H9 (cell line): ENCODE results near the gene POLR2L. TPM values are rescaled to one million over a fixed set of nuclear protein-coding genes. Genes with fewer than 3 reads are reported as not detected.

ENCODE experiments used
- DNase-seq: peaks from one replicate; pipeline ENCODE4 v3.0.0-alpha.2; 2017
- H2AFZ ChIP-seq: one replicate; pipeline ENCODE4 v1.6.1; 2013; ENCODE audit warnings: mild to moderate bottlenecking, low read length, control low read depth, moderate library complexity
- H2AK5ac ChIP-seq: 2 replicates; pipeline ENCODE4 v1.6.1; 2013; ENCODE audit warnings: low read length, control low read depth, mixed read lengths; ENCODE audit not compliant: insufficient read length
- H2BK120ac ChIP-seq: one replicate; pipeline ENCODE4 v1.6.1; 2013; ENCODE audit warnings: low read depth, mild to moderate bottlenecking, low read length, control low read depth, inconsistent platforms; ENCODE audit not compliant: poor library complexity, severe bottlenecking
- H2BK12ac ChIP-seq: 2 replicates; pipeline ENCODE4 v1.6.1; 2013; ENCODE audit warnings: low read length, control low read depth, mixed read lengths, low read depth; ENCODE audit not compliant: insufficient read length
- H2BK15ac ChIP-seq: 2 replicates; pipeline ENCODE4 v1.6.1; 2013; ENCODE audit warnings: low read depth, low read length, control low read depth
- H2BK20ac ChIP-seq: one replicate; pipeline ENCODE4 v1.6.1; 2013; ENCODE audit warnings: low read depth, mild to moderate bottlenecking, low read length, control low read depth, inconsistent platforms; ENCODE audit not compliant: poor library complexity, severe bottlenecking
- H2BK5ac ChIP-seq: 2 replicates; pipeline ENCODE4 v1.6.1; 2013; ENCODE audit warnings: low read length, control low read depth, mixed read lengths; ENCODE audit not compliant: insufficient read length
- H3K14ac ChIP-seq: 2 replicates; pipeline ENCODE4 v1.6.1; 2013; ENCODE audit warnings: low read length, control low read depth; ENCODE audit not compliant: insufficient read depth
- H3K18ac ChIP-seq: 2 replicates; pipeline ENCODE4 v1.6.1; 2013; ENCODE audit warnings: low read depth, mild to moderate bottlenecking, mixed read lengths, low read length, control low read depth; ENCODE audit not compliant: insufficient read length
- H3K23ac ChIP-seq: 2 replicates; pipeline ENCODE4 v1.6.1; 2013; ENCODE audit warnings: low read length, control low read depth, mixed read lengths, low read depth; ENCODE audit not compliant: insufficient read length
- H3K23me2 ChIP-seq: 2 replicates; pipeline ENCODE4 v1.6.1; 2013; ENCODE audit warnings: low read depth, mild to moderate bottlenecking, mixed read lengths, low read length, control low read depth; ENCODE audit not compliant: insufficient read length, poor library complexity, severe bottlenecking
- H3K27ac ChIP-seq: 2 replicates; pipeline ENCODE4 v1.5.1; 2013; ENCODE audit warnings: low read length, control low read depth, mixed read lengths, low read depth; ENCODE audit not compliant: insufficient read length
- H3K27me3 ChIP-seq: 2 replicates; pipeline ENCODE4 v1.6.1; 2013; ENCODE audit warnings: low read length, control low read depth, inconsistent platforms; ENCODE audit not compliant: insufficient read depth
- H3K4ac ChIP-seq: 2 replicates; pipeline ENCODE4 v1.6.1; 2013; ENCODE audit warnings: low read depth, mild to moderate bottlenecking, control low read depth, inconsistent platforms, low read length, moderate library complexity
- H3K4me1 ChIP-seq: 2 replicates; pipeline ENCODE4 v1.6.1; 2013; ENCODE audit warnings: low read length, control low read depth, inconsistent platforms; ENCODE audit not compliant: insufficient read depth
- H3K4me2 ChIP-seq: 2 replicates; pipeline ENCODE4 v1.6.1; 2013; ENCODE audit warnings: low read length, control low read depth, mixed read lengths; ENCODE audit not compliant: insufficient read length, insufficient read depth
- H3K56ac ChIP-seq: 2 replicates; pipeline ENCODE4 v1.6.1; 2013; ENCODE audit warnings: low read depth, mild to moderate bottlenecking, mixed read lengths, low read length, control low read depth; ENCODE audit not compliant: insufficient read length
- H3K79me1 ChIP-seq: 2 replicates; pipeline ENCODE4 v1.6.1; 2013; ENCODE audit warnings: low read depth, mild to moderate bottlenecking, moderate library complexity, low read length, control low read depth, inconsistent platforms; ENCODE audit not compliant: insufficient read depth, poor library complexity, severe bottlenecking
- H3K79me2 ChIP-seq: 2 replicates; pipeline ENCODE4 v1.6.1; 2013; ENCODE audit warnings: low read length, control low read depth, inconsistent platforms; ENCODE audit not compliant: insufficient read depth
- H3K9ac ChIP-seq: 2 replicates; pipeline ENCODE4 v1.6.1; 2013; ENCODE audit warnings: low read length, control low read depth, mixed read lengths; ENCODE audit not compliant: insufficient read length; ENCODE audit errors: extremely low read depth
- H3K9me3 ChIP-seq: one replicate; pipeline ENCODE4 v1.6.1; 2013; ENCODE audit warnings: low read depth, low read length, inconsistent platforms; ENCODE audit not compliant: control insufficient read depth
- H3T11ph ChIP-seq: one replicate; pipeline ENCODE4 v1.6.1; 2013; ENCODE audit warnings: mild to moderate bottlenecking, low read length, control low read depth, inconsistent platforms
- H4K20me1 ChIP-seq: one replicate; pipeline ENCODE4 v1.6.1; 2013; ENCODE audit not compliant: control insufficient read depth, insufficient read length, insufficient read depth
- H4K5ac ChIP-seq: 2 replicates; pipeline ENCODE4 v1.6.1; 2013; ENCODE audit warnings: low read depth, mild to moderate bottlenecking, mixed read lengths, low read length, control low read depth; ENCODE audit not compliant: insufficient read length
- H4K8ac ChIP-seq: replicated peaks from 2 replicates; pipeline ENCODE4 v1.6.1; 2013; ENCODE audit warnings: low read length, control low read depth, mixed read lengths, low read depth; ENCODE audit not compliant: insufficient read length
- H4K91ac ChIP-seq: 2 replicates; pipeline ENCODE4 v1.6.1; 2013; ENCODE audit warnings: low read depth, mild to moderate bottlenecking, moderate library complexity, mixed read lengths, low read length, control low read depth; ENCODE audit not compliant: insufficient read length
- H3K27ac Mint-ChIP-seq, 3 experiments: 2 replicates in 2 of 3; 3 replicates in 1 of 3; pipeline ENCODE4 v1.8.0; 2020 to 2021; ENCODE audit warnings: mixed read lengths in 3 of 3, mild to moderate bottlenecking in 1 of 3, moderate library complexity in 1 of 3
- H3K27me3 Mint-ChIP-seq: 2 replicates; pipeline ENCODE4 v1.8.0; 2021; ENCODE audit warnings: low read depth, mild to moderate bottlenecking, moderate library complexity, mixed read lengths
- H3K36me3 Mint-ChIP-seq, 3 experiments: 2 replicates in 2 of 3; 3 replicates in 1 of 3; pipeline ENCODE4 v1.8.0; 2020 to 2021; ENCODE audit warnings: low read depth in 3 of 3, mixed read lengths in 3 of 3; ENCODE audit not compliant: insufficient read depth in 1 of 3
- H3K4me1 Mint-ChIP-seq, 2 experiments: 2 replicates each; pipeline ENCODE4 v1.8.0; 2020; ENCODE audit warnings: mixed read lengths in 2 of 2
- H3K4me3 Mint-ChIP-seq, 2 experiments: 2 replicates in 1 of 2; 3 replicates in 1 of 2; pipeline ENCODE4 v1.8.0; 2020 to 2021; ENCODE audit warnings: mild to moderate bottlenecking in 2 of 2, mixed read lengths in 2 of 2, moderate library complexity in 1 of 2
- H3K9me3 Mint-ChIP-seq, 2 experiments: 2 replicates in 1 of 2; 3 replicates in 1 of 2; pipeline ENCODE4 v1.8.0; 2020; ENCODE audit warnings: mild to moderate bottlenecking in 2 of 2, mixed read lengths in 2 of 2, moderate library complexity in 1 of 2
- WGBS: extraction: QIAGEN DNeasy Blood & Tissue Kit; methylation state at CpG from one replicate; pipeline ENCODE4 v1.1.7; 2013; ENCODE audit warnings: missing lambda C conversion rate, low lambda C conversion rate, mixed read lengths; ENCODE audit not compliant: insufficient read length; ENCODE audit errors: extremely low coverage; 5-methylcytosine and 5-hydroxymethylcytosine counted together
- total RNA-seq: library from RNA; stranded (reverse); gene quantifications from 2 replicates; pipeline ENCODE4 v1.2.1, GENCODE V29; 2021
- TF ChIP-seq, protein P1 (sequence below): fragments of 200-600 bp; sonication (generic); conservative IDR thresholded peaks from 3 replicates; pipeline ENCODE4 v1.8.0; 2021; ENCODE audit warnings: antibody characterized with exemption, mild to moderate bottlenecking

The POLR2L gene
- total RNA-seq, 1 experiment from 2014 or later: 135 TPM

DNA sequence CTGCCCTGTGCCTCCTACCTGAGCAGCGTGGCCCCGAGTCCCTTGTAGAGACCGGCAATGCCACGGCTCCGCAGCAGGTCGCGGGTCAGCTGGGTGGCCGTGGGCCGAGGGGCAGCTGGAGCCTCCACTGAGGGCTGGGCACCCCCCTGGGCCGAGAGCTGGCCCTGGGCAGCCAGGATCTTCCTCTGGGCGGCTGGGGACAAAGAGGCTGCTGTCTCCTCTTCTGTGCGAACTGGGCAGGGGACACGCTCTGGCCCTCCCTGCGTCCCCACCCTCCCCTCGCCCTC is 49.9 kb downstream of the POLR2L start:
- Mint-ChIP-seq H3K9me3 (no peaks in the 10 kb centered on the region), H3K27ac (no peak overlapping the region), H3K27me3 (no peaks in the 10 kb centered on the region), H3K36me3 (peaks cover 0 to 16% (median 3%) of the 10 kb centered on the region in 3 experiments; a peak in 2 of 7 replicates), H3K4me3 (no peak overlapping the region), H3K4me1 (peaks cover 16 to 39% of the 10 kb centered on the region in 2 experiments)
- Histone ChIP-seq H3K27me3 (no peaks in the 10 kb centered on the region), H3K9ac (no peak overlapping the region), H3K23ac (no peak overlapping the region), H4K91ac (no peak overlapping the region), H2BK15ac (no peak overlapping the region), H3K9me3 (no peaks in the 10 kb centered on the region), H3K4ac (no peak overlapping the region), H3K18ac (no peak overlapping the region), H2BK12ac (no peak overlapping the region), H4K5ac (no peak overlapping the region), H2BK20ac (no peak overlapping the region), H3K79me1 (no peaks in the 10 kb centered on the region), H3K4me2 (no peak overlapping the region), H3K23me2 (peaks cover 11% of the 10 kb centered on the region), H2BK120ac (no peak overlapping the region), H3T11ph (no peak overlapping the region), H3K56ac (no peak overlapping the region), H3K27ac (no peak overlapping the region), H3K79me2 (no peaks in the 10 kb centered on the region), H3K14ac (no peak overlapping the region), H2AK5ac (no peak overlapping the region), H2AFZ (no peak overlapping the region), H4K8ac (no peak overlapping the region), H2BK5ac (no peak overlapping the region), H4K20me1 (peaks cover 2% of the 10 kb centered on the region), H3K4me1 (no peaks in the 10 kb centered on the region; the same call in 1 of the 2 replicates)
- DNase-seq: no peak
- TF ChIP-seq, protein P1, sequence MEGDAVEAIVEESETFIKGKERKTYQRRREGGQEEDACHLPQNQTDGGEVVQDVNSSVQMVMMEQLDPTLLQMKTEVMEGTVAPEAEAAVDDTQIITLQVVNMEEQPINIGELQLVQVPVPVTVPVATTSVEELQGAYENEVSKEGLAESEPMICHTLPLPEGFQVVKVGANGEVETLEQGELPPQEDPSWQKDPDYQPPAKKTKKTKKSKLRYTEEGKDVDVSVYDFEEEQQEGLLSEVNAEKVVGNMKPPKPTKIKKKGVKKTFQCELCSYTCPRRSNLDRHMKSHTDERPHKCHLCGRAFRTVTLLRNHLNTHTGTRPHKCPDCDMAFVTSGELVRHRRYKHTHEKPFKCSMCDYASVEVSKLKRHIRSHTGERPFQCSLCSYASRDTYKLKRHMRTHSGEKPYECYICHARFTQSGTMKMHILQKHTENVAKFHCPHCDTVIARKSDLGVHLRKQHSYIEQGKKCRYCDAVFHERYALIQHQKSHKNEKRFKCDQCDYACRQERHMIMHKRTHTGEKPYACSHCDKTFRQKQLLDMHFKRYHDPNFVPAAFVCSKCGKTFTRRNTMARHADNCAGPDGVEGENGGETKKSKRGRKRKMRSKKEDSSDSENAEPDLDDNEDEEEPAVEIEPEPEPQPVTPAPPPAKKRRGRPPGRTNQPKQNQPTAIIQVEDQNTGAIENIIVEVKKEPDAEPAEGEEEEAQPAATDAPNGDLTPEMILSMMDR: no peak
- no CpG with 5 or more reads among the region's 15 CpGs for WGBS
